ENCODE data around the gene SPATA33.

- TF ChIP-seq CTCF (IDR thresholded peaks at IDR 0.05) (no peak), POLR2AphosphoS5 (IDR thresholded peaks at IDR 0.05) (peak in 1 of 3 donors; percentile 7), EP300 (IDR thresholded peaks at IDR 0.05; ENCODE audit: low read depth) (no peak)
Measured at GRCh38 chr16:89711601-89712273, 54.1 kb downstream of the SPATA33 start.

Measured in transverse colon (tissue), 4 donors.